GM19193 (cell line): Measurements from ENCODE around the gene PFN4.
A peak's percentile ranks its signal among the peaks of the same experiment; 100 is the strongest.

Experiments
- POLR2A ChIP-seq: IDR thresholded peaks from 4 replicates; pipeline ENCODE4 v1.6.1; 2011; ENCODE audit not compliant: insufficient read depth, insufficient read length; ENCODE audit errors: extremely low read depth

PFN4 gene

DNA sequence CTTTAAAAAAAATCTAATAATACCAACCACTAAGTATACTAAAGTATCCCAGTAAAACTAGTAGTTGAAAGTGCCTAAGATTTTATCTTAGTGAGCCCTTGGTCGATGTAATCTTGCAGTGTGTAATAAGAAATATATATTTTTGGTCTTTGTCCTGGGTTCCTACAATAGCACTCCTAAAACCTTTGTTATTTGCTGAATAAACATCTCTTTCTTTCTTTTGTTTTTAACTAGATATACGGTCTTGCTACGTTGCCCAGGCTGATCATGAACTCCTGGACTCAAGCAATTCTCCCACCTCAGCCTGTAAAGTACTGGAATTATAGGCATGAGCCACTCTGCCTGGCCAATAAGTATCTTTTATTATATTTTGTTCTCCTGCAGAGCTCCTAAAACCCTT, 36.1 kb downstream of the PFN4 start:
- TF ChIP-seq POLR2A, result no peak

DNA sequence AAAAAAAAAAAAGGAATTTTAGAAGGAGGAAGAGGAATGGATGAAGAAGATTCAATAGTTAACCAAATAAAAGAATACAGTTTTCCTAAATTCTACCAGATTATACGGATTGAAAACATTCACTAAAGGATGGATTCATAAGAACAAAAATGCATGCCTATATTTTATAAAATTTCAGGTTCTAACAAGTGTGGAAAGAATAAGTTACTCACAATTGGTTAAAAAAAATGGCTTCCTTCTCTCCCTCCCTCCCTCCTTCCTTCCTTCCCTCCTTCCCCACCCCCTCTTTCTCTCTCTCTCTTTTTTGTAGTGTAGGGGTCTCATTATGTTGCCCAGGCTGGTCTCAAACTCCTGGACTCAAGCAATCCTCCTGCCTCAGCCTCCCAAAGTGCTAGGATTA, 36.9 kb downstream of the PFN4 start:
- no peak for TF ChIP-seq POLR2A

DNA sequence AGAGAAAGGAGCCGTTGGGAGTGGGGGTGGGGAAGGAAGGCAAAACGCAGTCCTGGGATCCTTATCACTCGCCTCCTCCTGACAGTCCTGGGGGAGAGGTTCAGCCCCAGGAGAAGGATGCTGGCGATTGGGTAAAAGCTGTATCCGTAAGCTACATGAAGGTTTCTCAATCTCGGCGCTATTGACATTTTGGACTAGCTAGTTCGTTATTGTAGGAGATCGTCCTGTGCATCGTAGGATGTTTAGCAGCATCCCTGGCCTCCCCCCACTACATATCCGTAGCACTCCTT, 38.0 kb downstream of the PFN4 start:
- TF ChIP-seq POLR2A, result no peak

DNA sequence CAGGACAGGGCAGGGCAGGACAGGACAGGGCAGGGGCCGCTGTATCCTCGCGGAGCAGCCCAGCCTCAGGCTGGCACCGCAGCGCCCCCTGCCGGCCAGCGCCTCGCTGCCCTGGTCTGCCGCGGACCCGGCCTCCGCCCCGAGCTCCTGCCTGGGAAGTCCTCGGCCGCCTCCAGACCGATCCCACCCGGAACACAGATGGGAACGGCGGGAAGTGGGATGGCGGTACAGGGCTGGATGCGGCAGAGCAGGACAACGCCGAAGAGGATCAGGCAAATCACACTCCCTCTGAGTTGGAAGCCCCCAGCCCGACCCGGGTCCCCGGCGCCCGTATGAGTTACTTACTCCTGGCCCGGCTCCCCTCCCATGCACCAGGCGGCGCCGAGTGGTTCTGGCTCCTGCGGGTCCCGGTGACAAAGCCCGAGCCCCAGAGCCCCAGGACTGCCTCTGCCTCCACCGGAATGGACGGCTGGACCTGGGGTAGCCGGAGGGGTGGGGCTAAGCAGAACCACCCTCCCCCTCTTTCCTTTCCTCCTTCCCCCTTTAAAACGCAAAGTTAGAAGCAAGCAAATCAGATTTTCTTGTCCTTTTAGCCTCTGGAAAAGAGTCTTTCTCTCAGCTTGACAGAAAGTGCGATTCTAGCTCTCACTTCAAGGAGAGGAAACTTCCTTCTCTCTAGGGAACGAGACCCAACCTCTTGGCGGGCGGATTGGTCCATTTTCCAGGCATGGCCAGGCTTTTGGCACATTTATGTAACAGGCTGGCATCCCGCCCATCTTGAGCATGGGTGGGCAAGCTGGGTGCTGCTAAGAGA, 38.5 kb downstream of the PFN4 start, which contains the start of gene TP53I3:
TSS of gene TP53I3 (minus strand) at position 449 of the 814 bp plus-strand sequence. CDS start 508 bp downstream, outside the sequence.
- no peak for TF ChIP-seq POLR2A

DNA sequence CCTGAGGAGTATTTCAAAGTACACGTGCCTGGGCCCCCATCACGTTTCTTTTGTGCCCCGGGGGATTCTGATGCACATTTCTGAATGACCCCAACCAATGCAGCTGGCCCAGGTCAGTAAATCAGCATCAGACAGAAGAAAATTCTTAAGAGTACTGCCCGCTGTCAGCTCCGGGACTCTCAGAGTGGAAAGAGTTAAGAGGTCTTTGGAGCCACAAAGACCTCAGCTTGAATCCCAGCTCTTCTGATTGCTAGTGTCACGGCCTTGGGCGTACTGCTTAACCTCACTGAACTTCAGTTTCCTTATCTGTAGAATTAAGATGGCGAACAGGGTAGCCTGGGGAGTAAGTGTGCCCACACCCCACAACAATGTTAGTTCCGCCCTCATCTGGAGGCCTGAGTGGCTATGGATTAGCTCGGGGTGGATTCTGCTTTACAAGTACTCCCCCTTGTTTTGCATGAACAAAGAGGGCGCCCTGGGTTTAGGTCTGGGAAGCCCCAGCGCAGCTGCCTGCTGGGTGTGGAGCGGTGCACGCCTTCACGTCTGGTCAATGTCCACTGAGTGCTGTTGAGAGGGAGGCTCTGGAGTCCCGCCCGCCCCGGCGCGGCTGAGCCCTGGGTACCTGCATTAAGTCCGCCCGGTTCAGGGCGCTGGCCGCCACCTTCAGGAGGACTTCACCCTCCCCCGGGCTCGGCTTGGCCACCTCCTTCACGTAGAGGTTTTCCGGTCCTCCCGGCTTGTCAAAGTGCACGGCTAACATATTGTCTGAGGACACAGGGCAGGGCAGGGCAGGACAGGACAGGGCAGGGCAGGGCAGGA, 39.4 kb downstream of the PFN4 start:
- TF ChIP-seq POLR2A, result peak; percentile 77

DNA sequence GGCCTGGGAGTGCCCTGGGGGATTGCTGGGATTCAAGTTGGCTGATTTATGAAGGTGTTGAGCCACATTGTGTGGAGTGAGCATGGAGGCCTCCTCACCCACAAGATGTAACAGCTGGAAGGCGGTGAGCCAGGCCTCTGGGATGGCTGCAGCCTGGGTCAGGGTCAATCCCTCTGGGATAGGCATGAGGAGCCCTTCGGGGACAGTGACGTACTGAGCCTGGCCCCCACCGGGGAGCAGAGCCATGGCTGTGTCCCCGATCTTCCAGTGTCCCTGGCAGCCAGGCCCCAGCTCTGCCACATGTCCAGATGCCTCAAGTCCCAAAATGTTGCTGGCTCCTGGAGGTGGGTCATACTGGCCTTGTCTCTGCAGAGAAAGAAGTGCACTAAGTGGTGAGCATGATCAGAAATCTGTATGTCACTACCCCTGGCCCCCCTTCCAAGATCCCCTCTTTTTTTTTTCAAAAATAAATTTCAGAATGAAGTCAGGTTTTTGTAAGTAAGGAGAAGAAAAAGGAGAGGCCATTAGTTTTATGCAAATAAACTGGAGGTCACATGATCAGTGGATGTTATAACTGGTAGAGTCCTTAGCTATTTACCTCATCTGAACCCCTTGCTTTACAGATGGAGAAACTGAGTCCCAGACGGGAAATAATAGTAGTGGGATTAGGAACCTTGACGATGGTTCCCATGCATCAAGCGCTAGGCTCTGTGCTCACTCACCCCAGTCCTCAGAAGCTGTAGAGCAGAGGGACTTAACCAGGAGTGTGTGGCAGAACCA, 40.2 kb downstream of the PFN4 start:
- no peak for TF ChIP-seq POLR2A

DNA sequence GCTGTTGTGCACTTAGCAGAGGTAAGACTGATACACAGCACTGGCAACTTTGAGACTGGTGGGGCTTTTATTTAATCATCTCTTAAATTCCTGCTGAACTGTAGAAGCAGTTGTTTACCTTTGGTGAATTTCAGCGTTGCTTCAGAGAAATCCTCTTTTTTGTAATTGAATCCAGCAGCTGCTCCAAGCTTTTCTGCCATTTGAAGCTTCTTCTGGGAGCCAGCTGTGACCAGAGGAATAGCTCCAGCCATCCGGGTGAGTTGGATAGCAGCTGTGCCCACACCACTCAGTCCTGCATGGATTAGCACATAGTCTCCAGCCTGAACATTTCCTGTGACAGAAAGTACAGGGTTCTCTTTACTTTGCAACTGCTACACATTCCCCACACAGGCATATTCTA, 42.4 kb downstream of the PFN4 start:
- TF ChIP-seq POLR2A, result no peak

DNA sequence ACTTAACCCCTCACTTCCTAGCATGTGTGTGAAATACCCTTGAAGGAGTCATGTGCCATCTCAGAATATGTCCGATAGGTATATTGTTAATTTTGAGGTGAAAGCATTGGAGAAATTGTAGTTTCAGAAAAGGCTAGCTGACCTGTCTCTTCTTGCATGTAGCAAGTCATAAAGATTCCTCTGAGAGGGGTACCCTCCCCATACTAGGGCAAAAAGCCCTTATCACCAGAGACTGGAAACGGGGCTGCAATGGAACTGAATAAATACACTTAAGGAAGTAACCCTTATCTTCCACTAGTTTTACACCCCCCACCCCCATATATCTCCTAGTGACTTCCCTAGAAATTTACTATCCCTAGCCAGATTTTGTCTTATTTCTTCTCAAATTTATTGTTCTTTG, 45.3 kb downstream of the PFN4 start:
- TF ChIP-seq POLR2A, result no peak

DNA sequence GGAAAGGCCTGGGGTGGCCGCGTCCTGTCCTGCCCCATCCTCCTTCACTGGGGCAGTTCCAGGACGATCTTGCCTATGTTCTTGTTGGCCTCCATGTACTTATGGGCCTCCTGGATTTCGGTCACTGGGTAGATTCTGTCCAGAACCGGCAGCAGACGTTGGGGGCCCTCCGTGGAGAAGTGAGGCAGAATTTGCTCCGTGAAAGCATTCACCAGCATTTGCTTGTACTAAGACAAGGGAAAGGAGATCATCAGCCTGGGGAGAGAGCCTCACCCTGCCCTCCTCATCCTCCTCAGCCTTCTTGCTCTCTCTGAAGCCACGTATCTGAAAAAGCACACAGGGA, 45.6 kb downstream of the PFN4 start:
- TF ChIP-seq POLR2A, result no peak

DNA sequence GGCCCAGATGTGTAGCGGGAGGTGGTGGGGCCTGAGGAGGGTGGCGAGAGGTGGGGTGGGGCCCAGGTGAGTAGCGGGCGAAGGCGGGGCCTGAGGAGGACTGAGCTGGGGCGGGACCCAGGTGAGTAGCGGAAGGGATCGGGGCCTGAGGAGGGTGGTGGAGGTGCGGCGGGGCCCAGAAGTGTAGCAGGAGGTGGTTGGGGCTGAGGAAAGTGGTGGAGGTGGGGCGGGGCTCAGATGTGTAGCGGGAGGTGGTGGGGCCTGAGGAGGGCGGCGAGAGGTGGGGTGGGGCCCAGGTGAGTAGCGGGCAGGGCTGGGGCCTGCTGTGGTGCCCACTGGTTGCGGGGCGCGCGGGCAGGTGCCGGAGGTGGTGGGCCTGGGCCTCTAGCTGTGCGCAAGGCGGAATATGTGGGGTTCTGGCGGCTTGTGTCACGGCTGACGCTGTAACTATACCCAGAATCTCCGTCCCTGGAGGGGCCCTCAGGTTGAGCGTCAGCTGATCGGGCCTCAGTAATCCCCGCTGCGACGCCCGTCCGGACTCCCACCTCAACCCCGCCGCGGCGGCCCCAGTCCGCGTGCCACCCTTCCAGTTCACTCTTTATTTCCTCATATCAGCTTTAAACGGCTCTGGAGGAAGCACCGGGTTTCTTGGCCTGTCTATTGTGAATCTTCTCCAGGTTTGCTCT, 46.1 kb downstream of the PFN4 start:
- TF ChIP-seq POLR2A, result peak; percentile 8

DNA sequence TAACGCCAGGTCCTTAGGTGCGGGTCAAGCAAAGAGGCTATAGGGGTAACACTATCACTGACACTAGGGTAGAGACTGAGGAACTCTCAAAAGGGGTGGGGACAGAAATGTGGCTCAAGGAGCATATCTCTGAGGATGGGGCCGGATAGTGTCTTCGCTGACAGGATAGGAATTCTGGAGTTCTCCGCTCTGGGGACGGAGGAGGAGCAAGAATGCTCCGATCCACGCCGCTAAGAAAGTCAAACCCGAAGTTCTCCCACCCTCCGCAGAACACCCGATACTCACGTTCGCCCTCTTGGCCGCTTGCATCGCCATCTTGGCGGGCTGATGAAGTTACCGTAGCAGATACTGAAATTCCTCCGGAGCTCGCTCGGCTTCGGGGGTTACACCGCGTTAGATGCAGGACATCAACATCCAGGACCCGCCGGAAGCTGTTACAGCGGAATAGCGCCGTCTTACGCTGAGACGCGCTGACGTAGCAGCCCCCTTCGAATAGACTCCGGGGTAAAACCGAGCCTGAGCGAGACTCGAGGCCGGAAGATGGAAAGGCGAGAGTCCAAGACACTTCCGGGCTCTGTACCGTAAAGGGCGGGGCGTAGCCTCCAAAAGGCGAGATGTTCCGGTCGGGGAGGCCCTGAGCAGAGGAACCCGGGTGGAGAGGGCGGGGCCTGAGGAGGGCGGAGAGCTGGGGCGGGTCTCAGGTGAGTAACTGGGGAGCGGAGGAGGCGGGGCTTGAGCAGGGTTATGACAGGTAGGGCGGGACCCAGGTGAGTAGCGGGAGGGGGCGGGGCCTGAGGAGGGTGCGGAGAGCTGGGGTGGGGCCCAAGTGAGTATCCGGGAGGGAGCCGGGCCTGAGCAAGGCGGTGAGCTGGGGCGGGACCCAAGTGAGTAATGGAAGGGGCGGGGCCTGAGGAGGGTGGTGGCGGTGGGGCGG, 47.0 kb downstream of the PFN4 start, which contains the start of gene SF3B6:
TSS of gene SF3B6 (minus strand) at position 412 of the 934 bp plus-strand sequence. CDS start at position 315, 97 bp downstream.
- peak; percentile 90 for TF ChIP-seq POLR2A

DNA sequence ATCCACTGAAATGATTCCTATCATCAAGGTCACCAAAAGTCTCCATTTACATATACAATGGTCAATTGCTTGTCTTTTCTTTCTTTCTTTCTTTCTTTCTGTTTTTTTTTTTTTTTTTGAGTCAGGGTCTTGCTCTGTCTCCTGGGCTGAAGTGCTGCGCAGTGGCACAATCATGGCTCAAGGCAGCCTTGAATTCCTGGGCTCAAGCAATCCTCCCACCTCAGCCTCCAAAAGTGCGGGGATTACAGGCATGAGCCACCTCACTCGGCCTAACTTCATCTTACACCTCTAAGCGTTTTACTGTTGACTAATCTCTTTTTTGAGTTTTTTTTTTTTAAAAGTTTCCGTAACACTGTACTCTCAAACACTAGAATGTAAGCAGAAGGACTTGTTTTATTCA, 47.9 kb downstream of the PFN4 start:
- no peak for TF ChIP-seq POLR2A

DNA sequence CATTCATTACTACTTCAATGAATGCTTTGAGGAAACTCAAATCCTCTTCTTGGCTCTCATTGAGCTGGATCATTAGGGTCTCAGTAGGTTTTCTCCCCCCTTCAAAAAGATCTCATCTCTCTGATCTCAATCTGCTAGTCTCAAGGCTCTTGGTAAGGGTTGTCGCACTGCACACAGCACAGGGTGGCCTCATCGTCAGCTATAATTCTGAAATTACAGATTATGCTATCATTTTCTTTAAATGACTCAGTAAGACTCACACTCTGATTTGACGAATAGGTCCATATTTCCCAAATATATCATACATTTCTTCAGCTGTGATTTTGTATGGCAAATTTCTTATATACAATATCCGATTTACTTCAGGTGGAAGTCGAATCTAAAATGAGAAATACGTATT, 49.3 kb downstream of the PFN4 start:
- TF ChIP-seq POLR2A, result no peak

DNA sequence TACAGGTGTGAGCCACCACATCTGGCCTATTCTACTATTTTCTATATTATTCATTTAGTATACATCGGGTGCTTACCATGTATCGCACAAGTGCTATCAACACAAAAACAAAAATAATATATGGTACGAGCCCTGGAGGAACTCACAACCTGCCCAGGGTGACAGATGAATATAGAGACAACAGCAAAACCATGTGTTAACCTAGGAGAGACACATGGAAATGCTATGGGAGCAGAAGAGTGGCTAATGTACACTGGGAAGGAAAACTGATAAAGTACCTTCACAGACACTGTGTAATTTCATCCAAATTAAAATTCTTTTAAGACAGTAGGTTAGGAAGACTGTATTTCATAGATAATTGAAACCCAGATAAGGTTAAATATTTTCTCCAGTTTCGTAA, 50.9 kb downstream of the PFN4 start:
- TF ChIP-seq POLR2A, result no peak
